ENCODE results near the gene SPANXN1.
"Not testable (repeated sequence)": the region's sequence is repeated elsewhere in the genome, so short reads cannot be mapped to it uniquely, and the experiment has no call there.

Gene SPANXN1, protein sequence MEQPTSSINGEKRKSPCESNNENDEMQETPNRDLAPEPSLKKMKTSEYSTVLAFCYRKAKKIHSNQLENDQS

DNA sequence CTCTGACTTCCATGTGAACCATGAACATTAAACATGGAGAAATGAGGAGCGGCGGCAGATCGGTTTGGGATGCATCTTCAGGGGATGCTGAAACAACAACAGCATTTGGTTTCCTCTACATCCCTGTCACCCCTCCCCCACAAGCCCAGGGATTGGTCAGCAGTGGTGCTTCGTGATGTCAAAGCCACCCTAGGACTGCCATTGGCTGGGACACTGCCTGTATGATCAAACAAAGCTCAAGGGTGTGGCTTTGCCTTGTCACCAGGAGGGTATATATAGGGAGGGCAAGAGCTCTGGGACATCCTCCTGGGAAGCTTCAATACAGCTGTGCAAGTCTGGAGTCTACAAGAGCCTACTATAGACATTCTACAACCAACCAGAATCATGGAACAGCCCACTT is at the start of gene SPANXN1:
Gene SPANXN1 (plus strand): TSS at position 301 of the 400 bp plus-strand sequence. CDS start 84 bp downstream, at position 385.
- DNase-seq = not testable (repeated sequence)

DNA sequence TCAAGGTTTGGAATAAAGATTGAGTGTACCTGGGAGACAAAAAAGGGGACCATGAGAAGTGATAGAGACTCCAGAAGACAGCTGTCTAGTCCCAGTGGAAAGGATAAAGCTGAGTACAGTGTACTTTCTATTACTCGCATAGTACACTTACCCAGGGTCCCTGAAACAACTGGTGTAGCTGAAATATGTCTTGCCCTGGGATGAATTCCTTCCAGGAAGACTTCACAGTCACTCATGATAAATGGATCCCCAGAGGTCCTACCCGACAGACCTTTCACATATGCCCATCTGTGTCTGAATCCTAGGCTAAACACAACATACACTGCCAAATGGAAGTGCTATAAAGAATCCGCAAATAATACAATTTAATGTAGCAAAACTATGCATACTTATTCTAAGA is 48.2 kb upstream of the SPANXN1 start:
- DNase-seq = no peak

DNA sequence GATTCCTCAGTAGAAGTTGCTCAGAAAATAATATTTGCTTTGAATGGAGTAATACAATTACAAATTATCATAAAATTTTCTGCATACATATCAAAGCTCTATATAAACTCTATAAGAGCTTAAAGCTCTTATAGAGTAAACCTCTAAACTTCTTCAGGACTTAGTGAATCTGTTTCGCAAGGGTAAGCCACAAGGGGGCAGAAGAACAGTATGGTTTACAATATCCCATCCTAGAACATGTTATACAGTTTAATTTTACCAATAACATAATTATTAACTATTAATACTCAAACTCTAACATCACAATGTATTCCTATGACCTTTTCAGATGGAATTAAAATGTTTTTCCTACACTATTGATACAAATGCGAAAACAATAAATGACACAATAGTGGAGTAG is 33.8 kb upstream of the SPANXN1 start:
- no peak for DNase-seq

DNA sequence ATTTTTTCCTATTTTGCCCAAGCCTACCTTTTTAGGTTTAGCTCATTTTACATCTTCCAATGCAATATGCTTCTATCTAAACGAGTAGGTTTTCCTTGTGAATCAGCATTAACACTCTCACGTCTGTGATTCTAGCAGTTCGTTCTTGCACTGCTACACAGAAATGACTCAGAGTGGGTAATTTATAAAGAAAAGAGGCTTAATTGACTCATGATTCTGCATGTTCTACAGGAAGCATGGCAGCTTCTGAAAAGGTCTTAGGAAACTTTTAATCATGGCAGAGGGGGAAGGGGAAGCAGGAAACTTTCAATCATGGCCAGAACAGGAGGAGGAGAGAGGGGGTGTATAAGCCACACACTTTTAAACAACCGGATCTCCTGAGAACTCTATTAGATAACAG is 44.9 kb downstream of the SPANXN1 start:
- DNase-seq = no peak
